C4-2B (cell line): ENCODE data around the gene ETFA.

Experiments used
- H3K27ac ChIP-seq: fragments of 450-650 bp; 2 replicates; pipeline ENCODE4 v1.5.1; 2017
- CTCF ChIP-seq: fragments of 450-650 bp; conservative IDR thresholded peaks from 2 replicates; pipeline ENCODE4 v1.5.1; 2017; ENCODE audit warnings: mild to moderate bottlenecking
- ZFX ChIP-seq: fragments of 450-650 bp; IDR thresholded peaks from 2 replicates; pipeline ENCODE4 v1.6.1; 2017

The ETFA gene

DNA sequence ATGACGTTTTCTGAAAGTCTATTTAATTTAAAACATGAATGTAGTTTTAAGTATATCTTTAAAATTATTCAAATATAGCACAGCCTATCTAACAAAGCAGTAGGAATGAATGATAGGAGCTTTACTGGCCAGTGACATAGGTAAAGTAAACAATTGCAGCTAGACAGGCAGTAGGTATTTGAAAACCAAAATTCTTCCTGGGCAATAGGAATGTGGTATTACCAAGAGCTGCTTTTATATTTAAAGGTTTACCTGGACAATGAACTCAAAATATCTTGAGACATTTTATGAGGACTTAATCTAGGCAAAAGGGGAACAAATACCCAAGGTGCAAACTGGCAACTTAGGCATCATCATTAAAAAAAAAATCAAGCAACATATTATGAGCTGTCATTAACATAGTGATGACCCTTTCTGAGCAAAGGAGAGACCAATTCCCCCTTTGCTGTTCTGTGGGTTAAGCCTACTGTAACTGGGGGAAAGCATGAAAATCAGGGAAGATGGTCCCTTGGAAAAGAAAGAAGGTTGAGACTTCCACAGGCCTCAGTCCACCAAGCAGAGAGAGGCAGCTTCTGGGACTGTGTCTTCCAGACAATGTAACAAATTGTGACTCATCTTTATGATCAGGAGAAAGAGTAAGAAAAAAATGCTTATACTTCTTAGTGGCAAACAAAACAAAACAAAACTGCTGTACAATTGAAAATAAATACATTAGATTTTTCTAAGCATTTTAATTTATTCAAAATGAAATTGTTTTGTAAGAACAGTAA is 38.2 kb upstream of the ETFA start:
- no peak overlapping the region for H3K27ac ChIP-seq
- TF ChIP-seq ZFX (no peak), CTCF (no peak)

GRCh38 chr15:76347482-76348055 is 36.3 kb upstream of the ETFA start:
- TF ChIP-seq CTCF (no peak), ZFX (no peak)

GRCh38 chr15:76346669-76347481 is 35.6 kb upstream of the ETFA start:
- H3K27ac ChIP-seq = no peak overlapping the region
- TF ChIP-seq ZFX (no peak), CTCF (no peak)

More at GRCh38 chr15:76347482-76348055, 36.3 kb upstream of the ETFA start:
- no peak overlapping the region for H3K27ac ChIP-seq

DNA sequence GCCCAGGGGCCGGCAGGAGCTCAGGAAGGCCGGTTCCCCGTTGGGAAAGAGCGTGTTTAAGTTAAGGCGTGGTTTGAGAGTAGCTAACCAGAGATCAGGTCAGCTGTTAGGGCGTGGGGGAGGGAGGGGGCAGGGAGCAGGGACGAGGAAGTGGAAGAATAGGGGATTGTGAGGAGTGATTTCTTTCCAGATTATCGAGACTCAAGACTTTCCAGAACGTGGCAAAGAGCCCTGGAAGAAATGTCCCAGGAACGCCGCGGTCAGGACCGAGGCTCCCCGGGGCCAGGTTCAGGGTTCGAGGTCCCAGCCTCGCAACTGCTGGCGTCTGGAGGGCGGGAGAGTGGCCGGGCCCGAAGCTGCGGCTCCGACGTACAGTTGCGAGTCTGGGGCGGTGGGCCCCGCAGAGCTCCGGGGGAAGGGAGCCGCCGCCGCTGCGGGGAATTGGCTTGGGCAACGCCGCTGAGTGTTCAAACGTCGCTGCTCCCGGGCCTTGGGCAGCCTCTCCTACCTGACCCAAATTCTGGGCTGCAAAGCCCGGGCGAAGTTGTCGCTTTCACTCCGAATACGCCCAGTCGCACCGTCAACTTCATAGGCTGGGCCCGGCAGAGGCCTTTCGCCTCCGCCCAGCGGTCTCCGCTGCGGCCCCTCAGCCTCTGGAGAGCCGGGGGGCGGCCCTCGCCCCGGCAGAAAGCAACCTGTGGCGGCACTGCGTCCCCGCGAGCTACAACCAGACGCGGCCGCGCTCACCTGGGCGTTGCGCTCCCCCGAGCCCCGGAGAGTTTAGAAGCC is 34.8 kb upstream of the ETFA start:
- TF ChIP-seq CTCF = no peak
- TF ChIP-seq ZFX = no peak
- H3K27ac ChIP-seq = no peak overlapping the region

- H3K27ac ChIP-seq = no peak overlapping the region
- TF ChIP-seq CTCF (no peak), ZFX (no peak)
Measured at GRCh38 chr15:76345583-76345879, 34.3 kb upstream of the ETFA start.

DNA sequence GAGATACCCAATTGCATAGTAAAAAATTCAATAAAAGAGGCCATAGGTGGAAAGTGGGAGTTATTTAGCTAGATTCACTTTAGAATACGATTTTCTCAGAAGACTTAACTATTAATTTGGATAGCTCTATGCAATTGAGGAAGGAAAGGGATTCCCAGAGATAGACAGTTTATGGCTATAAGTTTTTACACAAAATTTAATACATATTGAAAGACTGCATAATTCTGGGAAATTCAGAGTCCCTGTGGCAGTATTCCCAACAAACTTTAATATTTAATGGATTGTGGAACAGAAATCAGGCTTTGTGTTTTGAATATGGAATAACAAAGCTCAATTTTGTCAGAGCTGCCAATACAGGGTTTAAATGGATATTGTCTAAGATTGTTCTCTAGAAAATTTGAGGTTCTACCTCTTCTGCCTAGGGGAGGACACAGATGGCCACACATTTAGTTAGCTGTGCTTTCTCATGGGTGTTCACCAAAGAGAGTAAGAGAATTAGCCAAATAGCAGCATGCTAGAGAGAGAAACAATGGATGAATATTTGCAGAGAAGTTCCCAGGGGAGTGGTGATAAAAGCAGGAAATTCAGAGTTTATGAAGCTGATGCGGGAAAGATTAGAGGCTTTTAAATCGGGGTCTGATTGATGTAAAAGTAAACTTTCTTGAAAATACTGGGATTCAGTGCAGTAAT is 33.8 kb upstream of the ETFA start:
- TF ChIP-seq ZFX (no peak), CTCF (no peak)
- no peak overlapping the region for H3K27ac ChIP-seq
